22Rv1 (cell line): ENCODE measurements around the gene SCLT1.

Experiments
- ZFX ChIP-seq: fragments of 450-650 bp; IDR thresholded peaks from 2 replicates; pipeline ENCODE4 v1.6.1; 2017; ENCODE audit warnings: antibody characterized with exemption, borderline replicate concordance
- TF ChIP-seq, protein P1 (sequence below): fragments of 450-650 bp; IDR thresholded peaks from 2 replicates; pipeline ENCODE4 v1.5.1; 2017; ENCODE audit warnings: mild to moderate bottlenecking

DNA sequence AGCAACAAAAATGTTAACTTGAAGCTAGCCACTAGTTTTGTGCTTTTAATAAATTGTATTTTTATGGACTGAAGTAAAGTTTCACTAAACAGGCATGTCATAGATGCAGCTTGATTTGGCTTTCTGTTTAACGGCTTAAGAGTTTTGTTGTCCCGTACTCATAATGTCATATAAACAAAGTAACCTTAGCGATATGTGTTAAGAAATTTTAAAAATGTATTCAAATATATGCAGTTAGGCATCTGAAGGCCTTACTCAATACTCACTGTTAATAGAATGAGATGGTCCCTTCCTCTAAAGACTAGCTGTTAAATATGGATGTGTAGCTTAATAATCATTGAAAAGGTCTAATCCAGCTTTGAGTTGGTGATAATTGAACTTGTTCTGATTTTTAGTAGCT, 1.0 kb upstream of the SCLT1 start:
- TF ChIP-seq, protein P1, sequence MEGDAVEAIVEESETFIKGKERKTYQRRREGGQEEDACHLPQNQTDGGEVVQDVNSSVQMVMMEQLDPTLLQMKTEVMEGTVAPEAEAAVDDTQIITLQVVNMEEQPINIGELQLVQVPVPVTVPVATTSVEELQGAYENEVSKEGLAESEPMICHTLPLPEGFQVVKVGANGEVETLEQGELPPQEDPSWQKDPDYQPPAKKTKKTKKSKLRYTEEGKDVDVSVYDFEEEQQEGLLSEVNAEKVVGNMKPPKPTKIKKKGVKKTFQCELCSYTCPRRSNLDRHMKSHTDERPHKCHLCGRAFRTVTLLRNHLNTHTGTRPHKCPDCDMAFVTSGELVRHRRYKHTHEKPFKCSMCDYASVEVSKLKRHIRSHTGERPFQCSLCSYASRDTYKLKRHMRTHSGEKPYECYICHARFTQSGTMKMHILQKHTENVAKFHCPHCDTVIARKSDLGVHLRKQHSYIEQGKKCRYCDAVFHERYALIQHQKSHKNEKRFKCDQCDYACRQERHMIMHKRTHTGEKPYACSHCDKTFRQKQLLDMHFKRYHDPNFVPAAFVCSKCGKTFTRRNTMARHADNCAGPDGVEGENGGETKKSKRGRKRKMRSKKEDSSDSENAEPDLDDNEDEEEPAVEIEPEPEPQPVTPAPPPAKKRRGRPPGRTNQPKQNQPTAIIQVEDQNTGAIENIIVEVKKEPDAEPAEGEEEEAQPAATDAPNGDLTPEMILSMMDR = no peak
- no peak for TF ChIP-seq ZFX
